Measurements from ENCODE around the gene TCHP. TPM values are rescaled to one million over a fixed set of nuclear protein-coding genes. Genes with fewer than 3 reads are reported as not detected.

TCHP gene
- polyA plus RNA-seq, 1 donor, result 27.7 TPM

- Histone ChIP-seq H3K4me1 (ENCODE audit: control insufficient read depth, insufficient read depth, low read length) (peaks cover 4% of the 10 kb centered on the region), H3K4me3 (ENCODE audit: low read length) (no peak overlapping the region), H3K27me3 (ENCODE audit: control insufficient read depth, insufficient read depth, low read length) (no peaks in the 10 kb centered on the region), H3K9me3 (ENCODE audit: control insufficient read depth, low read depth, low read length) (no peaks in the 10 kb centered on the region), H3K36me3 (ENCODE audit: control insufficient read depth, insufficient read depth, low read length) (peaks cover 48% of the 10 kb centered on the region), H3K27ac (ENCODE audit: low read length) (no peak overlapping the region)
- no peak for DNase-seq
- WGBS (ENCODE audit: insufficient coverage, low lambda C conversion rate), result 100% methylated on average over 1 of the region's 8 CpGs
Measured at GRCh38 chr12:109959411-109960093, 59.5 kb downstream of the TCHP start.

- H3K9me3 ChIP-seq (ENCODE audit: control insufficient read depth, low read depth, low read length), result no peaks in the 10 kb centered on the region
- peaks cover 4% of the 10 kb centered on the region for H3K4me1 ChIP-seq (ENCODE audit: control insufficient read depth, insufficient read depth, low read length)
- H3K36me3 ChIP-seq (ENCODE audit: control insufficient read depth, insufficient read depth, low read length), result peaks cover 50% of the 10 kb centered on the region
- no peak for DNase-seq
- WGBS (ENCODE audit: insufficient coverage, low lambda C conversion rate), result no CpG with 5 or more reads among the region's 14 CpGs
- H3K4me3 ChIP-seq (ENCODE audit: low read length), result no peak overlapping the region
- no peaks in the 10 kb centered on the region for H3K27me3 ChIP-seq (ENCODE audit: control insufficient read depth, insufficient read depth, low read length)
- no peak overlapping the region for H3K27ac ChIP-seq (ENCODE audit: low read length)
Measured at GRCh38 chr12:109961201-109961600, 61.1 kb downstream of the TCHP start.

GRCh38 chr12:109961612-109962011 lies 61.5 kb downstream of the TCHP start:
- Histone ChIP-seq H3K4me3 (ENCODE audit: low read length) (no peak overlapping the region), H3K4me1 (ENCODE audit: control insufficient read depth, insufficient read depth, low read length) (peaks cover 4% of the 10 kb centered on the region), H3K36me3 (ENCODE audit: control insufficient read depth, insufficient read depth, low read length) (peaks cover 48% of the 10 kb centered on the region), H3K27ac (ENCODE audit: low read length) (no peak overlapping the region), H3K27me3 (ENCODE audit: control insufficient read depth, insufficient read depth, low read length) (no peaks in the 10 kb centered on the region), H3K9me3 (ENCODE audit: control insufficient read depth, low read depth, low read length) (no peaks in the 10 kb centered on the region)
- DNase-seq, result no peak
- 96% methylated on average over 4 of the region's 6 CpGs for WGBS (ENCODE audit: insufficient coverage, low lambda C conversion rate)

GRCh38 chr12:109962398-109962797 lies 62.3 kb downstream of the TCHP start:
- Histone ChIP-seq H3K27ac (ENCODE audit: low read length) (no peak overlapping the region), H3K4me3 (ENCODE audit: low read length) (no peak overlapping the region), H3K27me3 (ENCODE audit: control insufficient read depth, insufficient read depth, low read length) (no peaks in the 10 kb centered on the region), H3K4me1 (ENCODE audit: control insufficient read depth, insufficient read depth, low read length) (peaks cover 10% of the 10 kb centered on the region), H3K36me3 (ENCODE audit: control insufficient read depth, insufficient read depth, low read length) (peaks cover 43% of the 10 kb centered on the region), H3K9me3 (ENCODE audit: control insufficient read depth, low read depth, low read length) (no peaks in the 10 kb centered on the region)
- WGBS (ENCODE audit: insufficient coverage, low lambda C conversion rate), result no CpG with 5 or more reads among the region's 3 CpGs
- no peak for DNase-seq

- no peaks in the 10 kb centered on the region for H3K27me3 ChIP-seq (ENCODE audit: control insufficient read depth, insufficient read depth, low read length)
- H3K9me3 ChIP-seq (ENCODE audit: control insufficient read depth, low read depth, low read length), result no peaks in the 10 kb centered on the region
- peaks cover 40% of the 10 kb centered on the region for H3K36me3 ChIP-seq (ENCODE audit: control insufficient read depth, insufficient read depth, low read length)
- H3K4me1 ChIP-seq (ENCODE audit: control insufficient read depth, insufficient read depth, low read length), result peaks cover 13% of the 10 kb centered on the region
- H3K27ac ChIP-seq (ENCODE audit: low read length), result peak overlapping the region; percentile 61
- no CpG with 5 or more reads among the region's 1 CpG for WGBS (ENCODE audit: insufficient coverage, low lambda C conversion rate)
- H3K4me3 ChIP-seq (ENCODE audit: low read length), result no peak overlapping the region
- DNase-seq, result no peak
Measured at GRCh38 chr12:109963330-109963729, 63.3 kb downstream of the TCHP start.

- no peak for DNase-seq
- Histone ChIP-seq H3K27ac (ENCODE audit: low read length) (peak overlapping the region; percentile 61), H3K36me3 (ENCODE audit: control insufficient read depth, insufficient read depth, low read length) (peaks cover 39% of the 10 kb centered on the region), H3K27me3 (ENCODE audit: control insufficient read depth, insufficient read depth, low read length) (no peaks in the 10 kb centered on the region), H3K9me3 (ENCODE audit: control insufficient read depth, low read depth, low read length) (no peaks in the 10 kb centered on the region), H3K4me1 (ENCODE audit: control insufficient read depth, insufficient read depth, low read length) (peaks cover 16% of the 10 kb centered on the region), H3K4me3 (ENCODE audit: low read length) (no peak overlapping the region)
- 33% methylated on average over 1 of the region's 4 CpGs for WGBS (ENCODE audit: insufficient coverage, low lambda C conversion rate)
Measured at GRCh38 chr12:109963743-109964429, 63.8 kb downstream of the TCHP start.

- H3K27ac ChIP-seq (ENCODE audit: low read length), result peak overlapping the region; percentile 91
- DNase-seq, result peak in 1 of 2 donors; percentile 54
- H3K36me3 ChIP-seq (ENCODE audit: control insufficient read depth, insufficient read depth, low read length), result peaks cover 34% of the 10 kb centered on the region
- 78% methylated on average over 4 of the region's 4 CpGs for WGBS (ENCODE audit: insufficient coverage, low lambda C conversion rate)
- H3K9me3 ChIP-seq (ENCODE audit: control insufficient read depth, low read depth, low read length), result no peaks in the 10 kb centered on the region
- H3K27me3 ChIP-seq (ENCODE audit: control insufficient read depth, insufficient read depth, low read length), result no peaks in the 10 kb centered on the region
- peaks cover 16% of the 10 kb centered on the region for H3K4me1 ChIP-seq (ENCODE audit: control insufficient read depth, insufficient read depth, low read length)
- H3K4me3 ChIP-seq (ENCODE audit: low read length), result no peak overlapping the region
Measured at GRCh38 chr12:109966546-109966945, 66.5 kb downstream of the TCHP start.

GRCh38 chr12:109967383-109968031 lies 67.4 kb downstream of the TCHP start:
- no peaks in the 10 kb centered on the region for H3K27me3 ChIP-seq (ENCODE audit: control insufficient read depth, insufficient read depth, low read length)
- DNase-seq, result peak; percentile 69 to 88
- H3K4me1 ChIP-seq (ENCODE audit: control insufficient read depth, insufficient read depth, low read length), result peaks cover 16% of the 10 kb centered on the region
- H3K4me3 ChIP-seq (ENCODE audit: low read length), result no peak overlapping the region
- no peaks in the 10 kb centered on the region for H3K9me3 ChIP-seq (ENCODE audit: control insufficient read depth, low read depth, low read length)
- H3K36me3 ChIP-seq (ENCODE audit: control insufficient read depth, insufficient read depth, low read length), result peaks cover 29% of the 10 kb centered on the region
- H3K27ac ChIP-seq (ENCODE audit: low read length), result peak overlapping the region; percentile 91
- WGBS (ENCODE audit: insufficient coverage, low lambda C conversion rate), result no CpG with 5 or more reads among the region's 8 CpGs

Other genes with a start within 250 kb of the TCHP start
- gene FAM222A, start 186.4 kb upstream of the TCHP start, polyA plus RNA-seq, result 6.3 TPM
- gene TRPV4, start 66.9 kb upstream of the TCHP start, polyA plus RNA-seq, result 0.76 TPM
- 24.3 TPM for gene GLTP, start 19.7 kb upstream of the TCHP start, polyA plus RNA-seq
- 39.7 TPM for gene GIT2, start 96.1 kb downstream of the TCHP start, polyA plus RNA-seq
- gene ANKRD13A, start 99.2 kb downstream of the TCHP start, polyA plus RNA-seq, result 29.3 TPM
- gene C12orf76, start 148.2 kb downstream of the TCHP start, polyA plus RNA-seq, result 36.1 TPM
- gene IFT81, start 224.1 kb downstream of the TCHP start, polyA plus RNA-seq, result 12.6 TPM